ENCODE measurements around the gene MATR3. TPM values are rescaled to one million over a fixed set of nuclear protein-coding genes. Genes with fewer than 3 reads are reported as not detected.

Gene MATR3
- total and polyA plus RNA-seq, 2 of the 4 experiments (the other 2 are of a cell fraction), result 81.4 to 367 TPM

DNA sequence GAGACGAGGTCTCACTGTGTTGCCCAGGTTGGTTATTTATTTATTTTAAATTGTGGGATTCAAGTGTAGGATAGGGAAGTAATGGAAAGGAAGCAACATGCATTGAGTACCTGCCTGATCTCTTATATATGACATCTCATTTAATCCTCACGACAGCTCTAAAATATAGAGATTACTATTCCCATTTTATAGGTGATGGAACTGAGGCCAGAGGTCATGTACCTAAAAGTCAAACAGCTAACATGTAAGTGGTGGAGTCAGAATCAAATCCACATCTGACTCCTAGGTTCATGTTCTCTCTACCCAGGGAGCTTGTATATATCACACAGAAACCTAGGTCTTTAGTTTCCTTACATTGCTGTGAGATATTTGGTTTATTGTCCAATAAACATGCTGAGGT is 26.1 kb upstream of the MATR3 start:
- TF ChIP-seq MAZ (IDR thresholded peaks at IDR 0.05; ENCODE audit: borderline replicate concordance, low read depth, low read length) (no peak), MAFK (IDR thresholded peaks at IDR 0.05; ENCODE audit: low read depth, low read length) (no peak)
- no peak overlapping the region for H3K18ac ChIP-seq (ENCODE audit: low read depth, low read length)
- H4K91ac ChIP-seq (ENCODE audit: insufficient read depth, low read depth, low read length), result no peak overlapping the region
- H3K9me1 ChIP-seq (ENCODE audit: insufficient read depth, low read length), result peaks cover 5% of the 10 kb centered on the region
- in situ Hi-C loops (cut with MboI; ENCODE audit: low sequenced_read_pairs), result loop anchor here (10.0 kb wide), 3 partner anchors 443 to 693 kb away; partner anchors contain the start of gene HSPA9
- ChIA-PET POLR2A (ENCODE audit: unreplicated experiment) (interaction anchor here (0.6 kb wide), 1 partner anchor 741 kb away, joined by 6 read pairs; no protein-coding TSS in a partner anchor), CTCF (no interaction called here)
- no peak overlapping the region for H3K9ac ChIP-seq (ENCODE audit: low read depth, low read length)
- H2BK20ac ChIP-seq (ENCODE audit: low read depth, low read length), result no peak overlapping the region
- peaks cover 13% of the 10 kb centered on the region for H3K4me1 ChIP-seq (ENCODE audit: control insufficient read depth, insufficient read depth, low read length)
- BruUV-seq (replicated peaks), result no TSS peak
- no peaks in the 10 kb centered on the region for H3K9me3 ChIP-seq (ENCODE audit: control insufficient read depth, insufficient read depth, low read length)
- no peak overlapping the region for H3K4ac ChIP-seq (ENCODE audit: low read depth, low read length)
- no peak overlapping the region for H2BK120ac ChIP-seq (ENCODE audit: low read depth, low read length)
- H2AFZ ChIP-seq (replicated peaks; ENCODE audit: low read length, poor library complexity), result no peak overlapping the region
- no peak for ATAC-seq (ENCODE audit: low read depth)
- no peak for DNase-seq
- H3K36me3 ChIP-seq (ENCODE audit: control insufficient read depth, insufficient read depth, low read length), result no peaks in the 10 kb centered on the region
- H2AK5ac ChIP-seq (ENCODE audit: low read depth, low read length), result no peak overlapping the region
- H3K14ac ChIP-seq (replicated peaks; ENCODE audit: low read depth, low read length), result no peak overlapping the region
- H4K8ac ChIP-seq (ENCODE audit: low read depth in 2 of 2, low read length in 2 of 2), result no peak overlapping the region
- H3K4me2 ChIP-seq (ENCODE audit: low read depth, low read length), result no peak overlapping the region
- no peak overlapping the region for H2AK9ac ChIP-seq (replicated peaks; ENCODE audit: low read depth, low read length, poor library complexity)
- WGBS, 2 experiments (ENCODE audit: extremely low coverage in 2 of 2, insufficient read length in 1 of 2), result no CpG with 5 or more reads among the region's 2 CpGs
- H2BK15ac ChIP-seq (ENCODE audit: low read depth, low read length), result no peak overlapping the region
- H3K56ac ChIP-seq (ENCODE audit: extremely low read depth, insufficient read depth, low read length), result no peak overlapping the region
- H3K27me3 ChIP-seq (ENCODE audit: control insufficient read depth, insufficient read depth, low read length), result no peaks in the 10 kb centered on the region
- intact Hi-C loops (cut with micrococcal nuclease), result loop anchor here (10.0 kb wide), 1 partner anchor 163 kb away; no protein-coding TSS in a partner anchor
- no peak overlapping the region for H4K5ac ChIP-seq (ENCODE audit: low read depth, low read length)
- H3K23ac ChIP-seq (ENCODE audit: low read depth, low read length), result no peak overlapping the region
- dilution Hi-C loops (cut with HindIII; ENCODE audit: low sequenced_read_pairs, unreplicated experiment), result no loop called here
- H3K79me1 ChIP-seq (ENCODE audit: low read depth in 1 of 2, low read length in 2 of 2), result peaks cover 0 to 8% of the 10 kb centered on the region in 2 experiments; a peak in 2 of 4 replicates
- H4K20me1 ChIP-seq (ENCODE audit: insufficient read depth, low read length), result no peaks in the 10 kb centered on the region
- no peak overlapping the region for H3K4me3 ChIP-seq (ENCODE audit: insufficient read depth, low read depth, low read length)
- H2BK5ac ChIP-seq (ENCODE audit: low read depth, low read length, poor library complexity, severe bottlenecking), result no peak overlapping the region
- no peak overlapping the region for H3K27ac ChIP-seq (ENCODE audit: insufficient read depth, low read length)

Data from IMR-90 (cell line).